Retina (tissue), 1 donor: ENCODE results near the gene NUTF2.
"Not testable (repeated sequence)": the region's sequence is repeated elsewhere in the genome, so short reads cannot be mapped to it uniquely, and the experiment has no call there.

Experiments used
- DNase-seq: peaks from one replicate; pipeline ENCODE4 v3.0.0-alpha.2; 2016

The NUTF2 gene

DNA sequence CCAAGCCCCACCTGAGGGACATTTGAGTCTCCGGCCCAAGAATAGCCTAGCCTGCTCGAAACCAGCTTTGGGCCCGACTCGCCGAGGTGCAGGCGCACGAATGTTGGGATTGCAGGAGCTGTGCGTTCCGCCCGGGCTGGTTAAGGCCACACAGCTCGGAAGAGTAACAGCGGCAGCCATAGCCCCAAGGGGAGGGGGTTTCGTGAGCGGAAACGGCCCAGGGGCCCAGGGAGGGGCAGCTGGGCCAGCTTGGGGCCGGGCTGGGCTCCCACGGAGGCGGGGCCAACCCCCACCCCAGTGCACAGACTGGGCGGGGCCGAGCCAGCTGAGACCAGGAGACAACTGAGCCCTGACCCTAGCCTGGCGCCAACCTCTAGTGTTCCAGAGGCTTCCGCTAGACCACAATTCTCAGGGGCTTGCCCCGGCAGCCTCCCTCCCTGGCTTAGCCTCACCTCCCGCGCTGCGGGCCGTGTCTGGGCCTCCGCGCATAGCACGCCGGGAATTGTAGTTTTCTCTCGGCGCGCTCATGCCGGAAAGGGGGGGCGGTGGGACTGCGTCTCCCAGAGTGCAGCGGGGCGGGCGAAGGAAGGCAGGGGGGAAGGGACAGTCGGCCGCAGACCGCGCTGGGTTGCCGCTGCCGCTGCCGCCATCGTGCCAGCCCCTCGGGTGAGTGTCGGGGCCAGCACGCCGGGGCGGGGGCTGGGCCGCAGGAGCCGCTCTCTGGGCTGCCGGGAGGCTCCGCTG is at the start of gene NUTF2:
NUTF2 (plus strand) TSS at position 614 of the 744 bp plus-strand sequence. CDS start 18,198 bp downstream, outside the sequence.
- DNase-seq, result peak; percentile 99

DNA sequence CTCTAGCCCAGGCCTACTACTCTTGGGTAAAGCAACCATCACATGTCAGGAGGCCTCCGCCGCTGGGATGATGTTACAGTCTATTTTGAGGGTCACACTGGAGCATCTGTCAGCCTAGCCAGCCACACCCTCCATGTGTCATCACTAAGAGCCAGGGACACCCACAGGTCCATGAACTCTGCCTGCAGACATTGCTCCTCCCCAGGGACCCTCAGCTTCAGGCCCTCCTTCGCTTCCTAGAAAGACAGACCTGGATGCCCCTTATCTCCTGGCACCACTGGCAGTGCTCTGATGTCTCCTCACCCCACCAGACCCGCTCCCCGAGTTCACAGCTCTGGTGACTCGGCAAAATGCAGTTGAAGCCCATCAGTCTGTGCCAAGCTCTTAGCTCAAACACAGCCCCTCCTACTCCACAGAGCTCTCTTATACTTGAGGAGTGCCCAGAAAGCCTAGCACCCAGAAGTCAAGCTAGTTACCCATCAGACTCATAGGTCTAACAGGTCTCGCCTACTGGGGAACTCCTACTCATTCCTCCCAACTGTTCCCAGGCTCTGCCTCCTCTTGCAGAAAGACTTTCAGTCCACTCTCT is 46.3 kb upstream of the NUTF2 start:
- DNase-seq, result no peak

DNA sequence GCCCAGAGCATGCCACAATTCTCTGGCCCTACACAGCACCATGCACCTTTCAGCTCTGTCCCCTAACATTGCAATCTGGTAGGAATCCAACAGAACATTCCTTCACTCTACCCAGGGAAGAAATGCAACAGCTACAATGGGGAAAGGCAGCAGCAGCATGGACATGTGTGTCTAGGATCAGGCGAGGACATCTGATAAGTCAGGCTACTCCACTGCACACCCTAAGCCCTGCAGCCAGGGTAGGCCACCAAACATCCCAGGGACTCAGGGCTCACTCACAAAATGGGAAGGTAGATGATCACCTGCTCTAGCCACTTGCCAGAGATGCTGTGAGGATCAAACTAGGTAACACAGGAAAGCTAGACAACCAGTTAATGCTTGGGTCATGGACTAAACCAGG is 45.5 kb upstream of the NUTF2 start:
- DNase-seq, result no peak

DNA sequence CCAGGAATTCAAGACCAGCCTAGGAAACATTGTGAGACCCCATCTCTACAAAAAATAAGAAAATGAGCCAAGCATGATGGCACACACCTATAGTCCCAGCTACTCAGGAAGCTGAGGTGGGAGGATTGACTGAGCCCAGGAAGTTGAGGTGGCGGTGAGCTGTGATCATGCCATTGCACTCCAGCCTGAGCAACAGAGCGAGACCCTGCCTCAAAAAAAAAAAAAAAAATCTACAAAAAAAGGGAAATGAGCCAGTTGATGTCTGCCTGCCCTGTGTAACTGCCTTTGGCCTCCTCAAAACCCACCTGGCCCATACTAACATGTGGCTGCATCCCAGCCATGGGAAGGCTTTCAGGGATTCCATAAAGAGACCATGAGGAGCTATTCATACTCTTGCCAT is 44.9 kb upstream of the NUTF2 start:
- DNase-seq, result no peak

DNA sequence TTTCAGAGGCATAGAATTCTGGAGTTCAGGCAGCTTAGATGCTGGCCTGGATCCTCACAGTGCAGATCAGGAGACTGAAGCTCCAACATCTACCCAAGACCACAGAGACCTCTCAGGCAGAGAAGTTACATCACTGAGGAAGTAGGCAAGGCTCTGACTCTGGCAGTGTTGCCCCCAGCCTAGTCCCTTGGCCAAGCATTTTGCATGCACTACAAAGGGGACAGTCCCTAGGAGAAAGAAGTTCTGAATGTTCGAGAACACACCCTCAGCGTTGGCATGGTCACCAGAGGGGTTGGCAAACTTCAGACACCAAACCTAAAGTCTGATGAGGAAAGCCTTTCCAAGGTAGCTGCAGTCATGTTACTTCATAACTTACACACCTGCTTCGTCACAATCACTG is 42.8 kb upstream of the NUTF2 start:
- no peak for DNase-seq

DNA sequence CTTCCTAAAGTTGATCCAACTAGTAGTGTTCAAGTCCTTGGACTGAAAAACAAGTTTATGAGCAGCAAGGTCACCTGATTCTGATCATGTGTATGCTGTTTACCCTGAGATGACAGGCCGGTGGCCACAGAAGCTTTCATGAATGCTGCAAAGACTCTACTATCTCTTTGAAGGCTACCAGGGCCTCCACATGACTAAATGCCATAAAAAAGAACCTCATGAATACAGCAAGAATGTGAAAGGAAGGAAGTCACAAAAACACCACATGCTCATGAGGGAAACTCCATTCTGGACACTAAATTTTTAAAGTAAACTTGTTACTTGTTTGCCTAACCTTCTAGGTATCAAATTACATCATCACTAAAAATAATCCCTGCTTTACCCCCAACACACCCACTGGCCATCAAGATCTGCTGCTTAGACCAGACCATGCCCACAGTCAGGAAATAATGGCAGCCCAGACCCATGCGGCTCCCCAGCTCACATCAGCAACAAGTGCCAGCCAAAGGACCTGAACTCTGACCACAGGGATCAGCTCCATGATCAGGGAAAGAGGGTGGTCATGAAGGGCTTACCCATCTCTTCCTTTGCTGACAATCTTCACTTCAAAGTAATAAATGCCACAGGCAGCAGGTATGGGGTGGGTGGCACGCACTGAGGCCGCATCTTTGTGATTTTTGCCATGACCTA is 41.7 kb upstream of the NUTF2 start:
- DNase-seq, result no peak

DNA sequence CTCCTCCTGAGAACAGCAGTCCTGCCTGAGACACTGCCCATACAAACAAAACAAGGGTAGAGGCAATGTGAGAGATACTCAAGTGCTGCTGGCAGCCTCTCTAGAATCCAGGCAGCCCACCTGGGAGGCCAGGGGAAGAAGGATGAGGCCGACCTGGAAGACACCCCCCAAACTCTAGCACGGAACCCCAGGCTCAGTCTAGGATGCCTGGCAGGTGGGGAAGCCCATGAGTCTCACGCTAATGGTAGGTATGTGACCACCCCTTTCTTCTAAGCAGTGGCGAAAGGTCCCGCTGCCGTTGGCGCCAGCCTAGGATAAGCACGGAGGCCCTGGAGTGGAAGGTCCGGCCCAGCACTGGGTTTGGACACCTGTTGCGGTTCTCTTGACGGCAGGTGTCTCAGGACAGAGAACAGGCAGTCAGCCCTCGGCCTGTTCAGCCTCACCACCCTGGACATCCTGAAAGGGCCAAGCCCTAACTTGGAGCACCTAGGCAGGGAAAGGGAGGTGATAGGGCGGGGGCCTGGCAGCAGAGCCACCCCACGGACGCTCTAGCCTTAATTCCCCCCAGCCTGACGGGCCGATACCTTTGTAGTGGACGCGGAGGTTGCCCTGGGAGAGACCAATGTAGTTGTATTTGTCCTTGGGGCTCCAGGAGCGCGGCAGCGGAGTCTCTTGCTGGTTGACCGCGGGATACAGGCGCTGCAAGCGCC is 40.9 kb upstream of the NUTF2 start:
- no peak for DNase-seq

DNA sequence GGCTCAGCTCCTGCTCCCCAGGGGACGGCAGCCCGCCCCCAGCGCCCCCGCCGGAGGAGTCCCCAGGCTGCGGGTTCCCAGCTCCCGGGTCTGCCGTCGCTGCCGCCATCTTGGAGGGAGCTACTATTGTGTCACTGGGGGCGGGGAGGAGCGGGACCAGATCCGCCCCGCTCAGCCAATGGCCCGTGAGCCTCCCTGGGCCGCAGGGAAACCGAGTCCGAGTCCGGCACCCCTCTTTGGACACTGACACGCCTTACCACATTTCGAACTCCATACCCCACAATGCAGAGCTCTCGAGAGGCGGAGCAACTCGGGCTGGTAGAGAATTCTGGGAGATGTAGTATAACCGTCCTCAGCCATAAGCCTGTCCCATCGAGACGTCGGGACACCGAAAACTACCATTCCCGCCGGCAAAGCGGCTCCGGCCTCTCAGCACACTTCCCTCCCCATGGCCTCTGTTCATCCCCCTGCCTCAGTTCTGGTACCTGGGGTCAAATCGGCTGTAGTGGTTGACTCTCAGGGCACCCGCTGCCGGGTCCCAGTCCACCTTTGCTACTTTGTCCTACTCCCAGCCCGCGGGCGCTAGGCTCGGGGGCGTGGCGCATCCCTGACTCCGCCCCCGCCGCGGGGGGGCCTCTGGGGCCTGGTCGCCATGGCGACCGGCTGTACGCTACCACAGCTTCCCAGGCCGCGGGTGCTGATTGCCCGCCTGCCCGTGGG is 40.1 kb upstream of the NUTF2 start, which contains the start of the genes RANBP10 and TSNAXIP1:
RANBP10 (minus strand) TSS at position 133 of the 720 bp plus-strand sequence; CDS start at position 109, 24 bp downstream.
TSNAXIP1 (plus strand) TSS at position 462 of the 720 bp plus-strand sequence. CDS start 261 bp downstream, outside the sequence.
- peak; percentile 100 for DNase-seq

DNA sequence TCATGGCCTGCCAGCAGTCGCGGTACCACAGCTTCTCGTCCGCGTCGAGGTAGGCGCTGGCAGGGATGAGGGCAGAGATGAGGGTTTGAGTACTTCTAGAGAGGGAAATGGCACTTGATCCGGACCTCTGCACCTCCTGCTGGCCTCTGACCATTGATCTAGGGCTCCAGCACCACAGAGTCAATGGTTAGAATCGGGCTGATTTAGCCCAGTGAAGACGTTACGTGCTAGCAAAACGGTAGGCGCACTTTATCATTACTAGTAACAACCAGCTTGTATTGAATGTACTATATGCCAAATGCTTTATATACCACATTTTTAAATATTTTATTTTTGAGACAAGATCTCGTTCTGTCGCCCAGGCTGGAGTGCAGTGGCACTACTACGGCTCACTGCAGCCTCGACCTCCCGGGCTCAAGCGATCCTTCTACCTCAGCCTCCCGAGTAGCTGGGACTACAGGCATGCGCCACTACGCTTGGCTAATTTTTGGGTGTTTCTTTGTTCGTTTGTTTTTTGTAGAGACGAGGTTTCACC is 39.5 kb upstream of the NUTF2 start:
- DNase-seq, result no peak

DNA sequence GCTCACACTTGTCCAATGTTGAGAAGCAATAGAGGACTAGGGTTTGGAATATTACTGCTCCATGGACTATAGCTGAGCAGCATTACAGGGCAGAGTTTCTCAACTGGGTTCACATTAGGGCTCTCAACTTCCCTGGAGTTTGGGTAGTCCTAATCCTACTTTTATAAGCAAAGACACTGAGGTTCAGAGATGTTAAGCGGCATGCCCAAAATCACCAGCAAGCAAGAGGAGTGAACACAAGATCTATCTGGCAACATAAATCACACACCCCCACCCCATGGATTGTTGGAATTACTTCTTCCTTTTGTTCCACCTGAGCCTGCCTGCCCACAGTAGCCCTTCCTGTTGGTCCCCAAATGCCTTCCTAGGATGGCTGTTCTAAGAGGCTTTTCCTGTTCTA is 34.8 kb upstream of the NUTF2 start:
- DNase-seq, result no peak

DNA sequence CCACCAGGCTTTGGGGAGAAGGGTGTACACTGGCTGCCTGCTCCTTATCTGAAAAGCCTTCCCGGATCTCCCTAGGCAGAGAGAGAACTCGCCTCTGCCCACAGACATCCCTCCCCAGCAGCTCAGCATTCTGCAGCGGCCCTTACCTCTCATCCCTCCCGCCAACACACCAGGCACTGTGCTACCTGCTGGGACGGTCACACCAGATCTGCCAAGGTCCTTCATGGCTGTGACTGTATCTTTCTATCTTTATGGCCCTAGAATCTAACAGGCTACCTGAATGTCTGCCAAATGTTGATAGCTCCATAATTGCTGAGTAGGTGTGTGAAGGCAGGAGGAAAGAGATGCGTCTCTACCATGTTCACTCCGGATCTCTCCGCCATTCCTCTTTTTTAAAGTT is 32.2 kb upstream of the NUTF2 start:
- DNase-seq, result no peak

DNA sequence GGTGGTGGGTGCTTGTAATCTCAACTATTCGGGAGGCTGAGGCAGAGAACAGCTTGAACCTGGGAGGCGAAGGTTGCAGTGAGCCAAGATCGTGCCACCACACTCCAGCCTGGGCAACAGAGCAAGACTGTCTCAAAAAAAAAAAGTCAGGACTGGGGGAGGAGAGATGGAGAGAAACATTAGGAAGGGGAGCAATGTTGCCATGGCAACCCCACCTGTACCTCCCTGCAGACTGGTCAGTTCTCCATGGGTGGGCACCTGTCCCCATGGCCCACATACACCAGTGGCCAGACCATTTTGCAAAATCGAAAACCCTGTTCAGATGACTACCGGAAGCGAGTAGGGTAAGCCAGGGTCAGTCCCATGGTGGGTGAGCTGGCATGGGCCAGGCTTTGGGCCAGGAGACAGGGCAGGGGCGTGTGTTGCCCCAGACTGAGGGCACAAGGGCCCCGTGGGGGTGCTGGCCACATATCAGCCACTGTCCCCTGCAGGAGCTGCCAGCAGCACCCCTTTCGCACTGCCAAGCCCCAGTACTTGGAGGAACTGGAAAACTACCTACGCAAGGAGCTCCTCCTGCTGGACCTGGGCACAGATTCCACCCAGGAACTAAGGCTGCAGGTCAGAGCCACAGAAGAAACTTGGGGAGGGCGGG is 26.0 kb upstream of the NUTF2 start:
- DNase-seq, result no peak

DNA sequence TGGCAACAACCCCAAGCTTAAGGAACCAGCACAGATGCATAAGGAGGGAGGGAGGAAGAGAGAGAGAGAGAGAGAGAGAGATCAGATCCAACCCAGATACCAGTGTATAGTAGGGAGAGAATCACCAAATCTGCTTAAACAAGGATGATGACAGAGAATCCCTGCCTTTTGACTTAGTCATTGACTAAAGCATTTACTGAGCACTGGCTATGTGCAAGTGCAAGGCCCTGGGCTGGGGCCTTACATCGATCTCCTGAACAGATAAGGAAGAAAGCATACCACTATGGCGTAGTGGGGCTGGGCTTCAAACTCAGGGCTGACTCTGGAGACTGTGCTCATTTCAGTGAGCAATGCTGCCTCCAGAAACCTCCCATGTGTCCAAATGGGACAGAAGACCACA is 24.2 kb upstream of the NUTF2 start:
- no peak for DNase-seq

DNA sequence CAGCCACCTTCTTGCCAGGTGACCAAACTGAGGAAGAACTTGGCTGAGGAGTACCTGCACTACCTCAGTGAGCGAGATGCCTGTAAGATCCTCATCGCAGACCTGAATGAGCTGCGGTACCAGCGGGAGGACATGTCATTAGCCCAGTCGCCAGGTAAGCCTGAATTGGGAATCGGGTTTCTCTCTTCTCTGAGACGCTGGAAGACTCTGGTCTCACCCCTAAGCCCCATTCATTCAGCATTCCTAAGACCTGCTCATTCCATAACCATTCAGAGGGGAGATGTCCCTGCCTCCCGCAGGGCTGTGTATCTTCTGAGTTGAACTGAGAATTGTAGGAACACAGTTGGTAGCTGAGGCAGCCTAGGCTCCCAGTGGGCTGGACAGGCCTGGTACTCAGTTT is 21.6 kb upstream of the NUTF2 start:
- no peak for DNase-seq

DNA sequence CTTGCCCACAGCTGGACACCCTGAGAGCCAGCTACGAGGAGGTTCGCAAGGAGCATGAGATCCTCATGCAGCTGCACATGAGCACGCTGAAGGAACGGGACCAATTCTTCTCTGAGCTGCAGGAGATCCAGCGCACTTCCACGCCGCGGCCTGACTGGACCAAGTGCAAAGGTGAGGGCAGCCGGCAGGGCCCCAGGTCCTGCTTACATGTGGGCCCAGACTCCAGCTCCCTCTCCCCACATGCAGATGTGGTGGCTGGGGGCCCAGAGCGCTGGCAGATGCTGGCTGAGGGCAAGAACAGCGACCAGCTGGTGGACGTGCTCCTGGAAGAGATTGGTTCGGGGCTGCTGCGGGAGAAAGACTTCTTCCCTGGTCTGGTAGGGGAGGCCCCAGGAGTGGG is 20.8 kb upstream of the NUTF2 start:
- DNase-seq, result no peak

DNA sequence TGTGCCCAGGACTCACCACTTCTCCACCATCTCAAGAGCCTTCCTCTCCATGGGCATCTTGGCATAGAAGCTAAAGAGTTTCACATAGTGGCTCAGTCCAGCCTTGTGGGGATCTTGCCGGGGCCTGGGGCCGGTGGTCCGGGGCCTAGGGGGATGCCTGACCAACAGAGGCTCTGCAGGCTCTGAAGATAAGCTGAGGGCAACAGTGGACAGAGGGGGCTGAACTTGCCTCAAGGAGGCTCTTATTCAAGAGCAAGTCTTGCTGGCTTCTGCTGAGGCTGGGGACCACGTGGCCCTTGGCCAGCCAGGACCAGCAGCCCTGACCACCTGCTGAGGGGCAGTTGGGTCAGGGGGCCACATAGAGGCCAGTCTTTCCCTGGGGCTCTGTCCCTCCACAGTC is 18.1 kb upstream of the NUTF2 start:
- no peak for DNase-seq

DNA sequence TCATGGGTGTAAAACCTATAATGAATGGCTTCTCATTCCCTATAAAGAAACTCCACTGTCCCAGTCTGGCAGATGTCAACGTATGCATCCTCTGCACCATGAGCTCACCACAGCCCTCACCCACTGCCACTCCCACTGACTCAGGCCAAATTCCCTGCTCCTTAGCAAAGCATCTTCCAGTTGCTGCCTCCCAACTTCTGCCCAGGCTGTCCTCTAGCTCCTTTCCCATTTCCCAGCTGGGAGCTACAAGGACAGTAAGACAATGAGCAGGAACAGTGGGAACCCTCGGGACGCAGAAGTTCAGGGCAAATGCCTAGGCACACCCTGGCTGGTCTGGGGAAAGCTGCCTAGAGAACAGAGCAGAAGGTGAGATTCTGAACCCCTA is 13.7 kb upstream of the NUTF2 start:
- DNase-seq, result no peak

DNA sequence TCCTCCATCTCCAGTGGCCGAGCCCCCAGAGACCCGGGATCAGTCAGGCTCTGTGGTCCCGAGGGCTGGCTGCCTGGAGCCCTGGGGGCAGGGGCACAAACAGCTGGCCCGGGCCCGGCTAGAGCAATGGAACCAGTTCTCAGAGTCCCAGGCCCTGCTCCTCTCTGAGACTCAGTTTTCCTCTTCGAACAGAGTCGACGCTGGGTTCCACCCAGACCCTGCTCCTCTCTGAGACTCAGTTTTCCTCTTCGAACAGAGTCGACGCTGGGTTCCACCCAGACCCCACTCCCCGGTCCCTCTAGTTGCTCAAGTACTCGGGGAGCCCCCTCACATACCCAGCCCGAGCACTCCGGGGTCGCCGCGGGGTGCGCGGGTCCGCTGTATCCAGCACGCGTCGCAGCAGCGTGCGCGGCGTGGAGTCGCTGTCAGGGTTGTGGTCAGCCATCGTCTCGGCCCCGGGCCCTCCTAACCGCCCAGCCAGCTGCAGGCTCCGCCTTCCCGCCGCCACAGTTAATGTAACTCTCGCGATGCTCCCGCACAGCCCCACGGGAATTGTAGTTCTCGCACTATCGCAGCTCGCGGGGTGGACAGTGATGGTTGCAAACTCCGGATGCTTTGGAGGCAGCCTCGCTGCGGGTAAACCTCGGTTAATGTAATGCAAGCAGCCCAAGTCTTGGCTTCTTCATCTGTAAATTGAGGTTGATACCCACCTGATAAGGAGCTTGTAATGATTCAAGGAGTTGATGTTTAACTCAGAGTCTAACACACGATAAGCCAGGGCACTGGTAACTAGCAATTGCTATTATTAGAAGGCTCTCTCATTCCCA is 13.1 kb upstream of the NUTF2 start:
- peak; percentile 95 for DNase-seq

DNA sequence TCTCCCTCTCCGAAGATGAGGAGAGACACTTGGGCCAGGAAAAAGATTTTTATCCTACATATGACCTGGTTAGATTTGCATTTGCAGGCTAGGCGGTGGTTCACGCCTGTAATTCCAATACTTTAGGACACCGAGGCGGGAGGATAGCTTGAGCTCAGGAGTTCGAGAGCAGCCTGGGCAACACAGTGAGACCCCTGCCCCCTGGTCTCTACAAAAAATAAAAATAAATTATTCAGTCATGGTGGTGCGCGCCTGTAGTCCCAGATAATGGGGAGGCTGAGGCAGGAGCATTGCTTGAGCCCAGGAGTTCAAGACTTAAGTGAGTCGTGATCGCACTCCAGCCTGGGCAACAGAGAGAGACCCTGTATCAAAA is 12.5 kb upstream of the NUTF2 start:
- no peak for DNase-seq

DNA sequence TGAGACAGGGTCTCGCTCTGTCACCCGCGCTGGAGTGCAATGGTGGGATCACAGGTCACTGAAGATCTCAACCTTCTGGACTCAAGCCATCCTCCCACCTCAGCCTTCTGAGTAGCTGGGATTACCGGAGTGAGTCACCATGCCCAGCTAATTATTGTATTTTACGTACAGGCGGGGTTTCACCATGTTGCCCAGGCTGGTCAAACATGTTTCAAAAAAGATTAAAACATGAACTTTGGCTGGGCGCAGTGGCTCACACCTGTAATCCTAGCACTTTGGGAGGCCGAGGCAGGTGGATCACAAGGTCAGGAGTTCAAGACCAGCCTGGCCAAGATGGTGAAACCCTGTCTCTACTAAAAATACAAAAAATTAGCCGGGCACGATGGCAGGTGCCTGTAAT is 9.5 kb upstream of the NUTF2 start:
- DNase-seq, result not testable (repeated sequence)

DNA sequence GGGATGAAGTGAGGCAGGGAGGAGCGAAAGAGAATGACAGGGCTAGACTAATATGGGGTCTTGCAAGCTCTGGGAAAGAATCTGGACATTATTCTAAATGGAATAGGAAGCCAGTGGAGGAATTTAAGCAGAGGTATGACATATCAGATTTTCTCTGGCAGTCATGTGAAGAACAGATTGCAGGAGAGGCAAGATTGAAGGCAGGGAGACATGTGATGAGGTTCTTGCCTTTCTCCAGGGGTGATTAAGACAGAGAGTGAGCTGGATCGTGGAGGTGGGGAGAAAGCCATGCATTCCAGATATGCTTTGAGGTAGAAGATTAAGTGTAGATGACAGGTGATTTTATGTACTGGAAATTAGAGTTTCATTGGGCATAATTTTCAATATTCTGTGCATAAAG is 8.9 kb upstream of the NUTF2 start:
- DNase-seq, result no peak
